ACC112 (cell line): ENCODE measurements around the gene LMCD1.

Source experiments
- H2AFZ ChIP-seq: fragments of 200-600 bp; sonication (generic); one replicate; pipeline ENCODE4 v1.6.0; 2017; ENCODE audit warnings: antibody characterized with exemption, low read length; ENCODE audit not compliant: unreplicated experiment
- H3K27ac ChIP-seq: fragments of 200-600 bp; sonication (generic); 2 replicates; pipeline ENCODE4 v1.5.1; 2014; ENCODE audit warnings: low read depth, mild to moderate bottlenecking, antibody characterized with exemption, low read length, moderate library complexity
- H3K27me3 ChIP-seq: fragments of 200-600 bp; sonication (generic); 2 replicates; pipeline ENCODE4 v1.6.1; 2014; ENCODE audit warnings: mild to moderate bottlenecking, antibody characterized with exemption, low read length, moderate library complexity, mixed read lengths; ENCODE audit not compliant: insufficient read depth
- H3K36me3 ChIP-seq: fragments of 200-600 bp; sonication (generic); 2 replicates; pipeline ENCODE4 v1.6.1; 2016; ENCODE audit warnings: mild to moderate bottlenecking, antibody characterized with exemption, low read length, moderate library complexity, mixed read lengths; ENCODE audit not compliant: insufficient read depth
- H3K4me1 ChIP-seq: fragments of 200-600 bp; sonication (generic); one replicate; pipeline ENCODE4 v1.6.1; 2016; ENCODE audit warnings: low read length, mixed read lengths; ENCODE audit not compliant: insufficient read depth, unreplicated experiment, control insufficient read depth
- H3K4me3 ChIP-seq: fragments of 200-600 bp; sonication (generic); 2 replicates; pipeline ENCODE4 v1.5.1; 2014; ENCODE audit warnings: mild to moderate bottlenecking, low read depth, low read length
- H3K79me2 ChIP-seq: fragments of 200-600 bp; sonication (generic); one replicate; pipeline ENCODE4 v1.6.0; 2016; ENCODE audit warnings: low read length; ENCODE audit not compliant: control insufficient read depth, unreplicated experiment, insufficient read depth

The LMCD1 gene

DNA sequence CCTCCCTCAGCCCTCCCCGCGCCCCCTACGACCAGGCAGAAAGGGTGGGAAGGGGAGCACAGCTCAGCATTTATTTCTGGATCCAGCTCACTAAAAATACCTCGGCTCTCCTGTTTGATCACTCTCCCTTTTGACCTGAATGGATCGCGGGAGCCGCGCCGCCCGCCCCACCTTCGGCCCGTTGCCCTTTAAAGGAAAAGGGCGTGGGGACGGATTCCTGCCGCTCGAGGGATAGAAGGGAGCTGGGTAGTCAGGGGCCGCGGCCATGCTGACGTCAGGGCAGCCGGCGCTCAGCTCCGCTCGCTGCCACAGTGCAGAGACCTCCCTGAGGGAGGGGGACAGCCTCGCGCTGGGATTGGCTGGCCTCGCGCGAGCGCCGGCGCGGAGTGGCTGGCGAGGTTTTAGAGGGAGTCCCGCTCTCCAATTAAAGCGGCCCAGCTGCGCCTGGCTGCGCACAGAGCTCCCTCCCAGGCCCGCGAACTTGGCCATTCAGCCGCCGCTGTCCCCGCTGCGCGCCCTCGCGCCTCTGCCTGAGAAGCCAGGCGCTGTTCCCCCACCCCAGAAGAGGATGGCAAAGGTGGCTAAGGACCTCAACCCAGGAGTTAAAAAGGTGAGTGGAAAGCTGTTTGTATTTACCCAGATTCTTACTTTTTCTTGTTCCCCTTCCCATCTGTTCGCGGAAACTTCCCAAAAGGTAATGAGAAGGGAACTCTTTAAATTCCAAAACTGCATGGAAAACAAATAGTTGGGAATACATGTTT, at the start of gene LMCD1:
Gene LMCD1, plus strand, starts transcription at position 453 of the 761 bp plus-strand sequence. Its CDS starts 116 bp downstream, at position 569.
- Histone ChIP-seq H3K27me3 (no peaks in the 10 kb centered on the region), H2AFZ (peak within 1 kb of the TSS; percentile 96), H3K79me2 (peaks cover 35% of the 10 kb centered on the region), H3K36me3 (0 out of 2 replicates have a peak, but pooled peaks cover 4% of the 10 kb centered on the region), H3K4me3 (peak within 1 kb of the TSS; percentile 92), H3K4me1 (peaks cover 61% of the 10 kb centered on the region), H3K27ac (peak within 1 kb of the TSS; percentile 78)

- Histone ChIP-seq H3K4me3 (no peak overlapping the region), H3K27me3 (no peaks in the 10 kb centered on the region), H3K4me1 (peaks cover 37% of the 10 kb centered on the region), H3K79me2 (no peaks in the 10 kb centered on the region), H3K27ac (peak overlapping the region; percentile 73), H2AFZ (peak overlapping the region; percentile 10), H3K36me3 (no peaks in the 10 kb centered on the region)
Observed at GRCh38 chr3:8452112-8452511, 49.5 kb upstream of the LMCD1 start.

- no peak overlapping the region for H3K27ac ChIP-seq
- H2AFZ ChIP-seq: no peak overlapping the region
- H3K4me1 ChIP-seq: peaks cover 42% of the 10 kb centered on the region
- no peaks in the 10 kb centered on the region for H3K27me3 ChIP-seq
- H3K79me2 ChIP-seq: no peaks in the 10 kb centered on the region
- H3K36me3 ChIP-seq: no peaks in the 10 kb centered on the region
- no peak overlapping the region for H3K4me3 ChIP-seq
Observed at GRCh38 chr3:8453153-8453552, 48.5 kb upstream of the LMCD1 start.

GRCh38 chr3:8455526-8456411, 45.9 kb upstream of the LMCD1 start:
- peak overlapping the region; percentile 14; the same call in 1 of the 2 replicates for H3K27ac ChIP-seq
- H3K36me3 ChIP-seq: no peaks in the 10 kb centered on the region
- no peak overlapping the region for H3K4me3 ChIP-seq

DNA sequence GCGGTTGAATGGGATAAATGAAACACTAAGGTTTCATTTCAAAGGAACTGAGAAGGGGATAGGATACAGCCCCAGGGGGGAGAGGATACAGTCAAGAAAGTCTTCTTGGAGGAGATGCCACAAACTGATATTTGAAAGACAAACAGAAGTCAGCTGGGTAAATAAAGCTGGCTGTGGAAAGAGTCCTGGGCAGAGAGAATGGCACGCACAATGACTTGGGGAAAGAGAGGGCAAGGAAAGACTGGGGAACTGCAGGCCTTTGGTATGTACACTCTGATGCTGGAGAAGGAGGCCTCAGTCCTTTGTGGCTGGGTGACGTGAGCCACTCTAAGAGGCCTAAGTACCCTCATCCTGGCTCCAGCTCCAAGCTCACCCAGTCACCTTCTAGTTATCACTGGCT, 45.2 kb upstream of the LMCD1 start:
- no peak overlapping the region; the same call in 1 of the 2 replicates for H3K27ac ChIP-seq
- H3K79me2 ChIP-seq: no peaks in the 10 kb centered on the region
- H3K4me3 ChIP-seq: no peak overlapping the region
- H3K27me3 ChIP-seq: no peaks in the 10 kb centered on the region
- H2AFZ ChIP-seq: no peak overlapping the region
- H3K36me3 ChIP-seq: no peaks in the 10 kb centered on the region
- peaks cover 60% of the 10 kb centered on the region for H3K4me1 ChIP-seq

More at GRCh38 chr3:8455526-8456411, 45.9 kb upstream of the LMCD1 start:
- Histone ChIP-seq H3K4me1 (peaks cover 60% of the 10 kb centered on the region), H2AFZ (no peak overlapping the region), H3K27me3 (no peaks in the 10 kb centered on the region), H3K79me2 (no peaks in the 10 kb centered on the region)

- Histone ChIP-seq H2AFZ (no peak overlapping the region), H3K36me3 (no peaks in the 10 kb centered on the region), H3K4me1 (peaks cover 59% of the 10 kb centered on the region), H3K4me3 (no peak overlapping the region), H3K79me2 (no peaks in the 10 kb centered on the region), H3K27ac (no peak overlapping the region; the same call in 1 of the 2 replicates), H3K27me3 (no peaks in the 10 kb centered on the region)
Observed at GRCh38 chr3:8457039-8457438, 44.6 kb upstream of the LMCD1 start.

DNA sequence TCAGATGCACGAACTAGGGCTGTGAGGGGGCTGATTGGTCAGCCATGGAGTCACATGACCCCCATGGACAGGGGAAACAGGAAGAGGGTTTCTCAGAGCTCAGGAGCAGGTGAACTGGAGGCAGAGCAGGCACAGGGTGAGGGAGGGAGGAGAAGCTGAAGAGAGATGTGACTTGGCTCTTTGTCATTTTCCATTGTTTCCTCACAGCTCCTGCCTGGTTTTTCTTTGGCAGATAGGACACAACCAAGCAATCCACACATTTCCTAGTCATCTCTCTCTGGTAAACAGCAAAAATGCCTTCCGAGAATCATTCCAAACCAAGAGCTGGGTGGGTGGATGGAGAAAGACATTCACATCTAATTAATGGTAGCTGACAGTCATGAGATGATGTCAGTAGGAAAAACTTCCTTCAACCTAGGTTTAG, 43.4 kb upstream of the LMCD1 start:
- H3K79me2 ChIP-seq: no peaks in the 10 kb centered on the region
- peak overlapping the region; percentile 97 for H3K27ac ChIP-seq
- no peaks in the 10 kb centered on the region for H3K36me3 ChIP-seq
- peaks cover 53% of the 10 kb centered on the region for H3K4me1 ChIP-seq
- peak overlapping the region; percentile 64 for H2AFZ ChIP-seq
- H3K4me3 ChIP-seq: peak overlapping the region; percentile 37; the same call in 1 of the 2 replicates
- H3K27me3 ChIP-seq: no peaks in the 10 kb centered on the region

GRCh38 chr3:8458711-8459110, 42.9 kb upstream of the LMCD1 start:
- Histone ChIP-seq H3K27me3 (no peaks in the 10 kb centered on the region), H2AFZ (peak overlapping the region; percentile 64), H3K4me3 (peak overlapping the region; percentile 37; the same call in 1 of the 2 replicates), H3K27ac (peak overlapping the region; percentile 97), H3K4me1 (peaks cover 53% of the 10 kb centered on the region), H3K36me3 (no peaks in the 10 kb centered on the region), H3K79me2 (no peaks in the 10 kb centered on the region)

- peaks cover 49% of the 10 kb centered on the region for H3K4me1 ChIP-seq
- H3K27ac ChIP-seq: peak overlapping the region; percentile 97
- no peak overlapping the region for H3K4me3 ChIP-seq
- H3K36me3 ChIP-seq: no peaks in the 10 kb centered on the region
- H3K79me2 ChIP-seq: no peaks in the 10 kb centered on the region
- H3K27me3 ChIP-seq: no peaks in the 10 kb centered on the region
- no peak overlapping the region for H2AFZ ChIP-seq
Observed at GRCh38 chr3:8460050-8460708, 41.4 kb upstream of the LMCD1 start.

- H3K27ac ChIP-seq: peak overlapping the region; percentile 97
- no peaks in the 10 kb centered on the region for H3K27me3 ChIP-seq
- H3K79me2 ChIP-seq: no peaks in the 10 kb centered on the region
- H2AFZ ChIP-seq: peak overlapping the region; percentile 10
- no peaks in the 10 kb centered on the region for H3K36me3 ChIP-seq
- no peak overlapping the region for H3K4me3 ChIP-seq
- peaks cover 44% of the 10 kb centered on the region for H3K4me1 ChIP-seq
Observed at GRCh38 chr3:8460815-8461456, 40.7 kb upstream of the LMCD1 start.
